HG02759 (cell line): ENCODE measurements around the gene FAM107B.
"Not testable (repeated sequence)": the region's sequence is repeated elsewhere in the genome, so short reads cannot be mapped to it uniquely, and the experiment has no call there.

ENCODE experiments used
- ATAC-seq: cut with Tn5 transposase; IDR thresholded peaks from one replicate; pipeline ENCODE4 v1.9.1; 2021; ENCODE audit warnings: mild to moderate bottlenecking, moderate library complexity; ENCODE audit not compliant: unreplicated experiment

Gene FAM107B

DNA sequence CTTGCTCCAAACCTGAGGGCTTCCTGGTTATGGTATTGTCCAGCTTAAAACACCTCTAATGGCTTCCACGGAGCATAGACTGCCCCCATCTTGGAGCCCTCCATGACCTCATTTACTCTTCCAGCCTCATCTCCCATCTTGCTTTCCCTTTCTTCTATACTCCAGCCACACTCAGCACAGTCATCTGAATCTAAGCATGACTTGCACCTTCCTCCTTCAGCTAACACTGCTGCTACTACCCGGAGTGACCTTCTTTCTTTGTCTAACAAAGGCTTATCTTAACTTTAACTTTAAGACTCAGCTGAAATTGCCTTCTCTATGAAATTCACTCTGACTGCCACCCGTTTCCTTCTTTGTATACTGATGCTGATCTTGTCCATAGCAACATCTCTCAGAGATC is 135.1 kb downstream of the FAM107B start:
- no peak for ATAC-seq

DNA sequence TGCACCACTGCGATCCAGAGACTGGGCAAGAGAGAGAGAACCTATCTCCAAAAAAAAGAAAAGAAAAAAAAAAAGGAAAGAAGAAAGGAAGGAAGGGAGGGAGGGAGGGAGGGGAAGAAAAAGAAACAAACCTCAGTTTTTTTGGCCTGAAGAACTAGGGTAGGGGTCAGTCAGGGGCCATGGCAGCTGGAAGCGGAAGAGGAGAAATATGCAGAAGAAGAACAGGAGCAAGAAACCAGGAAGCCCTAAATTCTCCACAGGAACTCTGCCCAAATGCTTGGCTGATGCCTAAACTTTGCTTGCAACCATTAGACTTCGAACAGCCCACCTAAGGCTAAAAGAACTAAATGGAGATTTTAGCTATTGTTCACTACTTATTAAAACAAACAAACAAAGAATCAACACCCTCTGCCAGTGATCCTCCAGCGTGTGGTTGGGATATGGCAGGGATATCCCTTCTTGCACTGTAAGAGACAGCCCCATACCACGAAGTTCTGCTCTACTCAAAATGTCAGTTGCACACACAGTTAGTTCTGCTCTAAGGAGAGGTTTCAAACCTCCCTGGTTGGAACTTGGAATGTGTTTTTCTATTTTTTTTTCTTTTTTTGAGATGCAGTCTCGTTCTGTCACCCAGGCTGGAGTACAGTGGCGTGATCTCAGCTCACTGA is 139.5 kb downstream of the FAM107B start:
- no peak for ATAC-seq

DNA sequence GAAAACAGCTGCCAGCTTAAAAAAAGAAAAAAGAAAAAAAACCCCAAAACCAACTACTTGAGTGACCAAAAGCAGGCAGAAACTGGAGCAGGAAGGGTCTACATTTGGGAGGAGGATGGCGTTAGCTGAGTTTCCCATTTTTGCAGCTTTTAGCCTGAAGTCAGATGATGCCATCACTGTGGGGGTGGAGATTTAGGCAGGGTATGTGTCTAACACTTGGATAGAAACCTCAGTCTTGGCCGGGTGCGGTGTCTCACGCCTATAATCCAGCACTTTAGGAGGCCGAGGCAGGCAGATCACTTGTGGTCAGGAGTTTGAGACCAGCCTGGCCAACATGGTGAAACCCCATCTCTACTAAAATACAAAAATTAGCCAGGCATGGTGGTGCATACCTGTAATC is 140.1 kb downstream of the FAM107B start:
- not testable (repeated sequence) for ATAC-seq

DNA sequence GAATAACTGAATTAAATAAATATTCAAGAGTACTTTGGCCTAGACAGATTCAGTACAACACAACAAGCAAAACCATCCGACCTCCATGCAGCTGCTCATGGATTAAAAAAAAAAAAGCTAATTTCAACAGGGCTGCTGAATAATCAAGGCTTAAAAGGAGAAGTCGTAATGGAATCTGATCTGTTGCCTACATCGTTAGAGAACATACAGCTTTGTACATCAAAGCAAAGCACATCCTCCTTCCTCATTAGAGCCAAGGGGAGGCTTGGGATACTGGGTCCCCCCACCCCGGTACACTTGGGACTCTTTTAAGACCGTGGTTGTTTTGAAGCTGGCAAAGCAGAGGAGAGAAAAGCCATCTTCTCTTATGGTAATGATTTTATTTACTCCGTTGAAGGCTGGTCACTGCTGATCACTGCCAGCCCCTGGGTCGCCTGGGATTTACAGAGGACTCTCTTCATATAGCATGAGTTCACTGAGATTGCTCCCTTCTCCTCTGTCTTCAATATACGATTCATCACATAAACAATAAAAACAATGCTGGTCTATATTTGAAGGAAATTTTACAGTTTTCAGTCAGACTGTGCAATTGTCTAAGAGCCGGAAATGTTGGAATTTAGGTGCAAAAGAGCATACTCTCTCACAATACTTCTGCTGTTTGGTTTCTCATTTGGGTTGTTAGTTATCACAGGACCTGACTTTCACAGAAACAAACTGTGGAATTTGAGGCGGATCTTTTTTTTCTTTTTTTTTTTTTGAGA is 148.8 kb downstream of the FAM107B start:
- ATAC-seq = no peak

DNA sequence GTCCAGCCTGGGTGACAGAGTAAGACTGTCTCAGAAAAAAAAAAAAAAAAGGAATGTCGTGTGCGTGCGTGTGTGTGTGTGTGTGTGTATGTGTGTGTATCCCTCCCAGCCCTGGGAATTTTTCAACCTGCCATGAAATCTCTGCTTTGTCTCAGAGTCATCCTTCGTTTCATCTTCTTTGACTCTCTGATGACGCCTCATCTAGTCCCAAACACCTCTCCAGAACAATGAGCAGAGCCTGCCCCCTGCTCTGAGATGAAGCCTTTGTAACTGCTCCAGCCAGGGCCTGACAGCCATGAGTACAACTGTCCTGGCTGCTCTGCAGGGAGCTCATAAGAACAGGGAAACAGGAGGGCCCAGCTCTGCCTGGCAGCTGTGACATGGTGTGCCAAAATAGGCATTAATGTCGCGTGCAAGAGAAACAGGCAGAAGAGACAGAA is 149.5 kb downstream of the FAM107B start:
- no peak for ATAC-seq

DNA sequence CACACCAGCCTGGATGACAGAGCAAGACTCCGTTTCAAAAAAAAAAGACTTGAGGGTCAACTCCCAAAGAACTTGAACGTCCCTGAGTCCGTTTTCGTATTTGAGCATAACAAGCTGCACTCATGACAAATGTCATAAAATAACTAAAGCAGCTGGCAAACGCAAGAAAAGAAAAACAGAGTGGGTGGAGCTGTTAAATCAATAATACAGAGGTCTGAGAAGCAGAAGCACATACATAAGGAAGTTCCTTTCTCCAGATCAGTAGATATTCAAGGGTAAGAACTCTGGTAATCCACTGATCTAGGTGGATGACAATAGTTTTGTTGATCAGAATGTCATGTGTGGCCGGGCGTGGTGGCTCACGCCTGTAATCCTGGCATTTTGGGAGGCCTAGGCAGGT is 150.1 kb downstream of the FAM107B start:
- no peak for ATAC-seq

DNA sequence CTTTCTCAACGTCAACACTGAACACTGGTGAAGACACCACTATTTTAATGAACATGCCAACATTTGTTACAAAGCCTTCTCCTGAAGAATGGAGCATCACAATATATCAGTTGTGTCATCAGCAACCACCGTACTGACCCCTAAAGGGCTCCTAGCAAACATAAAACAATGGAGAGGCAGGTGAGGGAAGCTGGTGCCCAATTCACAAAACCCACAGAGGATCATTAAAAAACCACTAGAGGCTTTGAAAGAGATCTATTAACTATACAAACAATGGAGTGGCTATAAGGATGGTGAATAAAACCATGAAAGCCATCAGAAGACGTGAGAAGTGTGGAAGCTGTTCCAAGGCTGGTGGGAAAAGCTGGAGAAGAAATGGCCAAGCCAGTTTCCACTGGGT is 150.8 kb downstream of the FAM107B start:
- no peak for ATAC-seq

DNA sequence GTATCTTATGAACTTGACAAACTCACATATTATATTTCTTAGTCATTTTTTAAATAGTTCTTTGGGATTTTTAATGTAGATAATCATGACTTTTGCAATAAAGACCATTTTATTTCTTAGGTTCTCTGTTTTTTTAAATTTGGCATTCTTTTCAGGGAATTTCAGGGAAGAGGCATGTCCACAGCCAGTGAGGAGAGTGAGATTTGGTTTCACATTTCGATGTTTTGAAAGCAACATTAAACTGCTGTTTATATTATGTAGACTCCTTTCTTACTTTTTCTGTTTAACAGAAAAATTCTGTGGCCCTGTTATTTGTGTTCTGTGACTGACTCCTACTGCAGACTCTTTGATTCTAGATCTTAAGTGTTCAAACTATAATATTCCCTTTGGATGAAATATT is 153.7 kb downstream of the FAM107B start:
- ATAC-seq = no peak

DNA sequence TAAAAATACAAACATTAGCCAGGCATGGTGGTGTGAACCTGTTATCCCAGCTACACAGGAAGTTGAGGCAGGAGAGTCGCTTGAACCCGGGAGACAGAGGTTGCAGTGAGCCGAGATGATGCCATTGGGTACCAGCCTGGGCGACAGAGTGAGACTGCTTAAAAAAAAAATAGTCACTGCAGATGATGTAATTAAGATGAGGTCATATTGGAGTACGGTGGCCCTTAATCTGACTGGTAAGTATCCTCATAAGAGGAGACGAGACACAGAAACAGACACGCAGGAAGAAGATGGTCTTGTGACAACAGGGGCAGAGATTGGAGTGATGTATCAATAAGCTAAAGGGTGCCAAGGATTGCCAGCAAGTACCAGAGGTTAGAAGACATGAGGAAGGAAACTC is 156.0 kb downstream of the FAM107B start:
- ATAC-seq = no peak

DNA sequence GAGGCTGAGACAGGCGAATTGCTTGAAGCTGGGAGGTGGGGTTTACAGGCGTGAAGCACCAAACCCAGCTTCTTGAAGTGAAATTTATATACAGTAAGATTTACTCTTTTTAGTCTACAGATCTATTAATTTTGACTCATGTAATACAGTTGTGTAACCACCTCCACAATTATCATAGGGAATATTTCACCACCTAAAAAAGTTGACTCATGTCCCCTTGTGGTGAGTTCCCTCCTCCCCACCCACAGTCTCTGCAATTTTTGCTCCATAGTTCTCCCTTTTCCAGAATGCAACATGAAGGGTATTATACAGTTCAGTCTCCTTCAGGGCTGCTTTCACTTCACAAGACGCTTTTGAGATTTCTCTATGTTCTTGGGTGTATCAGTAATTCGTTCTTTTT is 156.8 kb downstream of the FAM107B start:
- ATAC-seq = no peak

DNA sequence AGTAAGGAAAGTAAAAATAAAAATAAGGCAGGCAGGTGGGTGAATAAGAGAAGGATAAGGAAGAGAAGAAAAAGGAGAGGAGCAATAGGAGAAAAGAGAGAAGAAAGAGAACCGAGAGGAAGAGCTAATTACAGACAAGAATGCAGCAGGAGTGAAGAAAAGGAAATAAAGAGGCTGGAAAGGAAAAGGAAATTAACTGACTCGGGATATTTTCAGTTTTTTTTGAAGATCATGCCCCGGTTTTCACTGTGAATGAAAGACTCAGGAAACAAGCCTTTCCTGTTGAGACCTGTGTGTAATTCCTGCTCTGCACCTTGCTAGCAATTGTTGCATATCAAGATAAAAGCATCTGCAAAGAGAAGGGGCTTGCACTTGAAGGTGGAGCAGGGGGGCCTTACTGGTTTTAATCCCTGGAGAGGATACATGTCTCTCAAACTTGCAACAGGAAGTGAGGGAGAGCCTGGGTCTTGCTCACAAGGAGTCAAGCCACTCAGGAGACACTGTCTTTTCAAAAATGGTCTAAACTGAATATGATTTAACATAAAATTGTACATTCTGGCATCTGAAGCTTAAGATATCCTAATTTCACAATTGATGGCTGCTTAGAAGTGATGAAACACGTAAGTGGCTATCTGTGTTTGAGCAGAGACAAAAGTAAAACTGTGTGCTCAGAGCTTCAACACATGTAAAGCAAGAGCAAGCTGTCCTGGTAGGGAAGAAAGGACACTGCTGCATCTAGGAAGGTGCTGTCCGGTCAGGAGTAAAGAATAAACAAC is 157.6 kb downstream of the FAM107B start:
- ATAC-seq = no peak

DNA sequence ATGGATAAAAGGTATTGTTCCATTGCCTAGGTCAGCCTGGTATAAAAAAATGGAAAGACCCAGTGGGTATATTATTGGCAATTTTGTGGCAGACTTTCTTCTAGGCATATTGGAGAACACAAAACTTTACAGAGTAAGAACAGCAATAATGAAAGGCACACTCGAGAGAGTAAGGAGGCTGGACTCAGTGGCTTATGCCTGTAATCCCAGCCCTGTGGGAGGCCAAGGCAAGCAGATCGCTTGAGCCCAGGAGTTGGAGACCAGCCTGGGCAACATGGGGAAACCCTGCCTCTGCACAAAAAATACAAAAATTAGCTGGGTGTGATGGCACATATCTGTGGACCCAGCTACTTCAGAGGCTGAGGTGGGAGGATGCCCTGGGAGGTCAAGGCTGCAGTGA is 158.2 kb downstream of the FAM107B start:
- ATAC-seq = no peak

DNA sequence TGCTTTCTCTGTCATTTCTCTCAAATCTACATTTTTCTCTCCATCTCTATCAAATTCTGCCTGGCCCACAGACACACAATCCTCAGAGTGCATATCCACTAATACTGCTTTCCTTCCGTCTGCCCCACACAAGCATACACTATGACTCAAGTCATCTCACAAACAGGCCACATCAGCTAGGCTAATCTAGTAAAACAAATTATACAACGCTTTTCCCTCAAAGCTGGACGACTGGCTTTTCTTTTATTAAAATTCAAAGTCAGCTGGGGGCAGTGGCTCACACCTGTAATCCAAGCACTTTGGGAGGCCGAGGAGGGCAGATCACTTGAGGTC is 161.1 kb downstream of the FAM107B start:
- ATAC-seq = no peak

DNA sequence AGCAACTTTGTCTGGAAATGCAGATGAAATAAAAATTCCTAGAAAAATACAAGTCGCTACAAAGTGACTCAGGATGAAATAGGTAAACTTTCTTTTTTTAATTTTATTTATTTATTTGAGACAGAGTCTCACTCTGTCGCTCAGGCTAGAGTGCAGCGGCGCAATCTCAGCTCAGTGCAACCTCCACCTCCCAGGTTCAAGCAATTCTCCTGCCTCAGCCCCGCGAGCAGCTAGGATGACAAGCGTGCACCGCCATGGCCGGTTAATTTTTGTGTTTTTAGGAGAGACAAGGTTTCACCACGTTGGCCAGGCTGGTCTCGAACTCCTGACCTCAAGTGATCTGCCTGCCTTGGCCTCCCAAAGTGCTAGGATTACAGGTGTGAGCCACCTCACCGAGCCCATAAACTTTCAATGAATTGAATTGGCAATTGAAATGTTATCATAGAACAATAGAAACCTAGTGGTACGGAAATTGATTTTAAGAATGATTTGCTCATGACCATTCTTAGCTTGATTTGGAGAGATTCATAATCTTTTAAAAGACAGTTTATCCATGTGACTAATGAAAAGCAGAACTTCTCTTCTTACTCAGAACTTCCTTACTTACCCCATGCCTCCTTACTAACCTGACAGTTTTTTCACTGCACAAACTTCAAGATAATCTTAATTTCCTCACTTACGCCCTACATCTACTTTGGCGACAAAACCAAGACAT is 161.7 kb downstream of the FAM107B start:
- ATAC-seq = no peak

DNA sequence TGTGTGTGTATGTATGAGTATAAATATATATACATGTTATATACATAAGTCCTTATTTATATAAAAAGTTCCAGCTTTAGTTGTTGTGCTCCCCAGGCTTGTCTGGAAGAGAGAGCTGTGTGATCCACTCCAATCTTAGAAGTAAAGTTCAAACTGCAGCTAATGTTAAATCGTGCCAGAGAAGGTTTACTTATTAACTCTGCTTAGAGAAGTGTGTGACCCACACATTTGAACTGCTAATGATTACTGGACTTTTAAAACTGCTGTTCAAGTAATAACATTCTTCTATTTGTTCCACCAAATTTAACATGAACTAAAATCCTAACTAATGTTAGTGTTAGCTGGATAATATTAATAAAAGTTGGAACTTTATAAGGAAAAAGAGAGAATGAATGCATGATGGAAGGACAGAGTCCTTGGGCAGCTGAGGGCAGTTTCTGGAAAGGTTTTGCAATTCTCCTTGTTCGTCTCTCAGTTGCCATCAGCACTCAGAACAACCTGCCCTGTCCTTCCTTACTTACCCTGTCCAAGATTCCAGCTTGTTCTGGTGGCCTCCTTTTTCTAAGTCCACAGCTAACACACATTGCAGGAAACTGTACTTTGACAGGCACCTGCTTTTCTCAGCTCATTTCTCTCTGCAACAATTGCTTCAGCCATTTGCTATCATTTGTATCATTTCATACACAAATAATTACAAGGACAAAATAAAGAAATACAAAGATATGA is 162.6 kb downstream of the FAM107B start:
- peak; percentile 48 for ATAC-seq

DNA sequence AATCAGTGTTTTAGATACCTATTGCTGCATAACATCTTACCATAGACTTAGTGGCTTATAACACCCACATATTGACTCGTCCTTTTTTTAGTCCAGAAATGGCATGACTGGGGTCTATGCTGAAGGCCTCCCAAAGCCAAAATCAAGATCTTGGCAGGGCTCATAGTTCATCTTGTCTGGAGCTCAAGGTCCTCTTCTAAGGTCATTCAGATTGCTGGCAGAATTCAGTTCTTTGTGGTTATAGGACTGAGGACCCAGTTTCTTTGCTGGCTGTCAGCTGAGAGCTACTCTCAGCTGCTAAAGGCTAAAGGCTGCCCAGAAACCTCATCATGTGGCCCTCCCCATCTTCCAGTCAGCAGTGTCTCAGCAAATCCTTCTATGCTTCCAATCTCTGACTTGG is 165.5 kb downstream of the FAM107B start:
- no peak for ATAC-seq

DNA sequence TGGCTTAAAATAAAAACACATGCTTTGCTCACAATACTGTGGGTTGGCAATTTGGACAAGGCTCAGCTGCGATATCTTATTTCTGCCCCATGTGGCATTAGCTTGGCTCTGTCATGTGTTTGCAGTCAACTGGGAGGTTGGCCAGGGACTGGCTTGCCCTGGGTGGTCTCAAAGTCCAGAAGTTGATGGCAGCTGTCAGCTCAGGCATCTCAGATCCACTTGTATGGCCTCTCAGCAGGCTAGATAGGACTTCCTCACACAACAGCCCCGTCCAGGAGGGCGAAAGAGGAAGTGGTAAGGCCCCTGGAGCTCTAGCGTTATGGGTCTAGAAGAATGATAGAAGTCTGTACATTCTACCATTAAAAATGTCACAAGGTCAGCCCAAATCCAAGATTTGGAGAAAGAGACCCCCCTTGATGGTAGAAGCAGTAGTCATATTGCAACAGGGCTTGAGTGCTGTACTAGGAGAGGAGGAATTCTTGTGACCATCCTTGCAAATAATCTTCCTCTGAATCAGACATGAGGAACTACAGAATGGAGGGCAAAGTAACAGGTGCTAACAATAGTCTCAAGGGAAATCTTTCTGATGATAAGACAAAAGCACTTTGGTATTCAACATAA is 166.2 kb downstream of the FAM107B start:
- ATAC-seq = peak; percentile 43

DNA sequence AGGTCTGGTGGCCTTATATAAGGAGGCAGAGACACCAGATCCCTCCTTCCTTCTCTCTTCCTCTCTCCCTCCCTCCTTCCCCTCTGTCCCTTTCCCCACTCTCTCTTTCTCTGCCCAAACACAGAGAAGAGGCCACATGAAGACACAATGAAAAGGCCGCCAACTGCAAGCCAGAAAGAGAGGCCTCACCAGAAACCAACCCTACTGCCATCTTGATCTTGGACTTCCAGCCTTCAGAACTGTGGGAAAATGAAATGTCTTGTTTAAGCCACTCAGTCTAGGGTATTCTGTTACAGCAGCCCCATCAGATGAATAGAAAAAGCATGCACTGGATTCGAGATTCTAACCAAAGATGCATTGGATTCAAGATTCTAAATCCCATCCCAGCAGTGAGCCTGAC is 168.1 kb downstream of the FAM107B start:
- ATAC-seq = no peak

DNA sequence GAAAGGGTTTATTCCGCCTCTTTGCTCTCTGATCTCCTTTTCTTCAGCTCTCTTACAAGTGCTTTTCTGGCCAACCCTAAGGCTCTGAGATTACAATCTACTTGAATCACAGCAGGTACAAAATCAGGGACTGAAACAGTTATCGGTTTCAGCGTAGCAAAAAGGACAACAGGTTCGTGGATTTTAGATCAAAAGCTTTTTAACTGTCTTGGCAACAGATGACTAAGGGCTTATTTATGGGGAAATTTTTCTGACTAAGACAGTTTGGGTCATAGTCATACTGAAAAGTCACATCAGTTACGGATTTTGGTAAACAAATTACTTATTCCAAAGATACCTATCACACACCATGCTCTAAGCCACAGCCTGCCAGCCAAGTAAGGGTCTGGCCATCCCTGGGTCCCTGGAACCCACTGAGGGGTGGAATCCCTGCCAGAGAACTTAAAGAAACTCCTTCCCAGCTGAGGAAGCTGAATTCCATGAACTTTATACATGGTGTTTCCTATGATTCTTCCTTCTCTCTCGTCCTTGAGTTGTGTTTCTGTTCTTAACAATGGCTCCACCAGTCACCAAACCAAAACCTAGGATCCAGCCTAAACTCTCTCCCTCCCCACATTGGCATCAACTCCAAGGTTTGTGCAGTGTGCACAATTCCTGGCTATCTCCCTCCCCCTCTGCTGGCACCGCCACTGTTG is 169.3 kb downstream of the FAM107B start:
- ATAC-seq = peak; percentile 41
